Osteocyte (in vitro differentiated cells): Measurements from ENCODE around the gene KRTAP29-1. TPM values are rescaled to one million over a fixed set of nuclear protein-coding genes. Genes with fewer than 3 reads are reported as not detected.
"Not testable (repeated sequence)": the region's sequence is repeated elsewhere in the genome, so short reads cannot be mapped to it uniquely, and the experiment has no call there.

Experiments used
- DNase-seq: peaks from one replicate; pipeline ENCODE4 v3.0.0; 2021; ENCODE audit warnings: mixed read lengths; ENCODE audit not compliant: unreplicated experiment; ENCODE audit errors: extremely low spot score
- H3K27ac Mint-ChIP-seq: one replicate; pipeline ENCODE4 v1.8.0; 2021; ENCODE audit warnings: mild to moderate bottlenecking, mixed read lengths; ENCODE audit not compliant: unreplicated experiment
- H3K27me3 Mint-ChIP-seq: one replicate; pipeline ENCODE4 v1.8.0; 2021; ENCODE audit warnings: mixed read lengths; ENCODE audit not compliant: unreplicated experiment
- H3K36me3 Mint-ChIP-seq: one replicate; pipeline ENCODE4 v1.8.0; 2021; ENCODE audit warnings: mixed read lengths; ENCODE audit not compliant: unreplicated experiment
- H3K4me1 Mint-ChIP-seq: one replicate; pipeline ENCODE4 v1.8.0; 2021; ENCODE audit warnings: mixed read lengths; ENCODE audit not compliant: unreplicated experiment
- H3K4me3 Mint-ChIP-seq: one replicate; pipeline ENCODE4 v1.8.0; 2021; ENCODE audit warnings: mild to moderate bottlenecking, moderate library complexity, mixed read lengths; ENCODE audit not compliant: unreplicated experiment
- H3K9me3 Mint-ChIP-seq: one replicate; pipeline ENCODE4 v1.8.0; 2021; ENCODE audit warnings: mixed read lengths; ENCODE audit not compliant: unreplicated experiment
- CTCF ChIP-seq: fragments of 200-600 bp; sonication (generic); IDR thresholded peaks from 2 replicates; pipeline ENCODE4 v1.5.0; 2021; ENCODE audit warnings: antibody characterized with exemption, mild to moderate bottlenecking, moderate library complexity
- long read RNA-seq: library from polyadenylated mRNA; unstranded; transcript quantifications from one replicate; pipeline ENCODE4 v2.0.0, GENCODE V29; 2021
- total RNA-seq: library from RNA; stranded (reverse); gene quantifications from 2 replicates; pipeline ENCODE4 v1.2.1, GENCODE V29; 2021

The KRTAP29-1 gene
- total RNA-seq = not detected in 2 replicates
- long read RNA-seq = 0 reads

GRCh38 chr17:41301916-41302901 lies at the start of gene KRTAP29-1:
TSS of gene KRTAP29-1 (minus strand) at chr17:41302851. CDS start at chr17:41302851, 0 bp downstream.
- Mint-ChIP-seq H3K36me3 (no peaks in the 10 kb centered on the region), H3K4me3 (no peak within 1 kb of the TSS), H3K4me1 (peaks cover under 1% of the 10 kb centered on the region), H3K27ac (no peak within 1 kb of the TSS), H3K27me3 (no peaks in the 10 kb centered on the region), H3K9me3 (no peaks in the 10 kb centered on the region)
- no peak for TF ChIP-seq CTCF
- DNase-seq = no peak

GRCh38 chr17:41351177-41351576 lies 48.5 kb upstream of the KRTAP29-1 start:
- Mint-ChIP-seq H3K4me1 (no peaks in the 10 kb centered on the region), H3K27ac (no peak overlapping the region), H3K9me3 (no peaks in the 10 kb centered on the region), H3K36me3 (no peaks in the 10 kb centered on the region), H3K4me3 (no peak overlapping the region), H3K27me3 (peaks cover 27% of the 10 kb centered on the region)
- no peak for DNase-seq
- no peak for TF ChIP-seq CTCF

GRCh38 chr17:41350381-41350878 lies 47.8 kb upstream of the KRTAP29-1 start, which contains the start of gene KRT33A:
TSS of gene KRT33A (minus strand) at chr17:41350828. CDS start at chr17:41350767, 61 bp downstream.
- H3K27ac Mint-ChIP-seq, H3K36me3 Mint-ChIP-seq, H3K4me3 Mint-ChIP-seq, H3K4me1 Mint-ChIP-seq, H3K9me3 Mint-ChIP-seq: not testable (repeated sequence)
- peaks cover 26% of the 10 kb centered on the region for H3K27me3 Mint-ChIP-seq
- DNase-seq = peak; percentile 74

GRCh38 chr17:41347869-41348760 lies 45.5 kb upstream of the KRTAP29-1 start:
- H3K27me3 Mint-ChIP-seq = peaks cover 16% of the 10 kb centered on the region
- H3K4me1 Mint-ChIP-seq = no peaks in the 10 kb centered on the region
- H3K4me3 Mint-ChIP-seq = no peak overlapping the region
- DNase-seq = peak; percentile 67
- TF ChIP-seq CTCF = no peak
- no peaks in the 10 kb centered on the region for H3K36me3 Mint-ChIP-seq
- peaks cover 3% of the 10 kb centered on the region for H3K9me3 Mint-ChIP-seq
- H3K27ac Mint-ChIP-seq = no peak overlapping the region

- peak; percentile 53 for DNase-seq
- H3K27ac Mint-ChIP-seq, H3K27me3 Mint-ChIP-seq, H3K4me1 Mint-ChIP-seq, H3K36me3 Mint-ChIP-seq, H3K4me3 Mint-ChIP-seq: not testable (repeated sequence)
- H3K9me3 Mint-ChIP-seq = peaks cover 19% of the 10 kb centered on the region
Observed at GRCh38 chr17:41346421-41346820, 43.8 kb upstream of the KRTAP29-1 start.
